Measurements from ENCODE around the gene STX5. TPM values are rescaled to one million over a fixed set of nuclear protein-coding genes. Genes with fewer than 3 reads are reported as not detected.

The STX5 gene
- total and polyA plus RNA-seq, 9 of the 15 experiments (the other 6 are each of a cell fraction or from before 2014, with no cell fraction given): 2.8 to 28.6 (median 23.7) TPM

- TF ChIP-seq, protein P1, sequence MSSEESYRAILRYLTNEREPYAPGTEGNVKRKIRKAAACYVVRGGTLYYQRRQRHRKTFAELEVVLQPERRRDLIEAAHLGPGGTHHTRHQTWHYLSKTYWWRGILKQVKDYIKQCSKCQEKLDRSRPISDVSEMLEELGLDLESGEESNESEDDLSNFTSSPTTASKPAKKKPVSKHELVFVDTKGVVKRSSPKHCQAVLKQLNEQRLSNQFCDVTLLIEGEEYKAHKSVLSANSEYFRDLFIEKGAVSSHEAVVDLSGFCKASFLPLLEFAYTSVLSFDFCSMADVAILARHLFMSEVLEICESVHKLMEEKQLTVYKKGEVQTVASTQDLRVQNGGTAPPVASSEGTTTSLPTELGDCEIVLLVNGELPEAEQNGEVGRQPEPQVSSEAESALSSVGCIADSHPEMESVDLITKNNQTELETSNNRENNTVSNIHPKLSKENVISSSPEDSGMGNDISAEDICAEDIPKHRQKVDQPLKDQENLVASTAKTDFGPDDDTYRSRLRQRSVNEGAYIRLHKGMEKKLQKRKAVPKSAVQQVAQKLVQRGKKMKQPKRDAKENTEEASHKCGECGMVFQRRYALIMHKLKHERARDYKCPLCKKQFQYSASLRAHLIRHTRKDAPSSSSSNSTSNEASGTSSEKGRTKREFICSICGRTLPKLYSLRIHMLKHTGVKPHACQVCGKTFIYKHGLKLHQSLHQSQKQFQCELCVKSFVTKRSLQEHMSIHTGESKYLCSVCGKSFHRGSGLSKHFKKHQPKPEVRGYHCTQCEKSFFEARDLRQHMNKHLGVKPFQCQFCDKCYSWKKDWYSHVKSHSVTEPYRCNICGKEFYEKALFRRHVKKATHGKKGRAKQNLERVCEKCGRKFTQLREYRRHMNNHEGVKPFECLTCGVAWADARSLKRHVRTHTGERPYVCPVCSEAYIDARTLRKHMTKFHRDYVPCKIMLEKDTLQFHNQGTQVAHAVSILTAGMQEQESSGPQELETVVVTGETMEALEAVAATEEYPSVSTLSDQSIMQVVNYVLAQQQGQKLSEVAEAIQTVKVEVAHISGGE (CRISPR knock-in tag; IDR thresholded peaks at IDR 0.05): no peak
- TF ChIP-seq ZNF583 (CRISPR knock-in tag; IDR thresholded peaks at IDR 0.05): no peak
- no peak for TF ChIP-seq ZNF124 (CRISPR knock-in tag; IDR thresholded peaks at IDR 0.05)
- 0 out of 2 replicates have a peak, but pooled peaks have one; percentile 34 for TF ChIP-seq ARID3B (CRISPR knock-in tag; IDR thresholded peaks at IDR 0.05; ENCODE audit: borderline replicate concordance)
- TF ChIP-seq, protein P2, sequence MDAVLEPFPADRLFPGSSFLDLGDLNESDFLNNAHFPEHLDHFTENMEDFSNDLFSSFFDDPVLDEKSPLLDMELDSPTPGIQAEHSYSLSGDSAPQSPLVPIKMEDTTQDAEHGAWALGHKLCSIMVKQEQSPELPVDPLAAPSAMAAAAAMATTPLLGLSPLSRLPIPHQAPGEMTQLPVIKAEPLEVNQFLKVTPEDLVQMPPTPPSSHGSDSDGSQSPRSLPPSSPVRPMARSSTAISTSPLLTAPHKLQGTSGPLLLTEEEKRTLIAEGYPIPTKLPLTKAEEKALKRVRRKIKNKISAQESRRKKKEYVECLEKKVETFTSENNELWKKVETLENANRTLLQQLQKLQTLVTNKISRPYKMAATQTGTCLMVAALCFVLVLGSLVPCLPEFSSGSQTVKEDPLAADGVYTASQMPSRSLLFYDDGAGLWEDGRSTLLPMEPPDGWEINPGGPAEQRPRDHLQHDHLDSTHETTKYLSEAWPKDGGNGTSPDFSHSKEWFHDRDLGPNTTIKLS (IDR thresholded peaks at IDR 0.05; ENCODE audit: borderline replicate concordance, low read depth): peak; percentile 87
- peak; percentile 46; the same call in 1 of the 2 replicates for TF ChIP-seq ARID1B (IDR thresholded peaks at IDR 0.05)
- peak; percentile 71; the same call in 1 of the 2 replicates for TF ChIP-seq MECOM (CRISPR knock-in tag; IDR thresholded peaks at IDR 0.05)
- TF ChIP-seq LEF1 (IDR thresholded peaks at IDR 0.05): no peak
- TF ChIP-seq MYC (IDR thresholded peaks at IDR 0.05; ENCODE audit: low read depth, low read length): peak; percentile 100
- peak; percentile 87 for TF ChIP-seq MYC (CRISPR knock-in tag; IDR thresholded peaks at IDR 0.05; ENCODE audit: borderline replicate concordance, low read depth)
- no peak; the same call in 1 of the 2 replicates for TF ChIP-seq ZNF551 (CRISPR knock-in tag; IDR thresholded peaks at IDR 0.05)
- no peak for TF ChIP-seq NFXL1 (CRISPR knock-in tag; IDR thresholded peaks at IDR 0.05)
- no peak for TF ChIP-seq ASH1L (IDR thresholded peaks at IDR 0.05; ENCODE audit: borderline replicate concordance, low read depth, partially characterized antibody)
- TF ChIP-seq ELF2 (CRISPR knock-in tag; IDR thresholded peaks at IDR 0.05): no peak
- TF ChIP-seq ZKSCAN1 (IDR thresholded peaks at IDR 0.05; ENCODE audit: low read depth, low read length): no peak; the same call in 1 of the 2 replicates
- peak; percentile 20; the same call in 1 of the 2 replicates for TF ChIP-seq RFX5 (IDR thresholded peaks at IDR 0.05; ENCODE audit: low read depth, low read length)
- peak; percentile 90 for TF ChIP-seq CREM (IDR thresholded peaks at IDR 0.05; ENCODE audit: low read depth)
- no peak for TF ChIP-seq FOS (IDR thresholded peaks at IDR 0.05; ENCODE audit: extremely low read depth, insufficient read length)
- TF ChIP-seq, protein P3, sequence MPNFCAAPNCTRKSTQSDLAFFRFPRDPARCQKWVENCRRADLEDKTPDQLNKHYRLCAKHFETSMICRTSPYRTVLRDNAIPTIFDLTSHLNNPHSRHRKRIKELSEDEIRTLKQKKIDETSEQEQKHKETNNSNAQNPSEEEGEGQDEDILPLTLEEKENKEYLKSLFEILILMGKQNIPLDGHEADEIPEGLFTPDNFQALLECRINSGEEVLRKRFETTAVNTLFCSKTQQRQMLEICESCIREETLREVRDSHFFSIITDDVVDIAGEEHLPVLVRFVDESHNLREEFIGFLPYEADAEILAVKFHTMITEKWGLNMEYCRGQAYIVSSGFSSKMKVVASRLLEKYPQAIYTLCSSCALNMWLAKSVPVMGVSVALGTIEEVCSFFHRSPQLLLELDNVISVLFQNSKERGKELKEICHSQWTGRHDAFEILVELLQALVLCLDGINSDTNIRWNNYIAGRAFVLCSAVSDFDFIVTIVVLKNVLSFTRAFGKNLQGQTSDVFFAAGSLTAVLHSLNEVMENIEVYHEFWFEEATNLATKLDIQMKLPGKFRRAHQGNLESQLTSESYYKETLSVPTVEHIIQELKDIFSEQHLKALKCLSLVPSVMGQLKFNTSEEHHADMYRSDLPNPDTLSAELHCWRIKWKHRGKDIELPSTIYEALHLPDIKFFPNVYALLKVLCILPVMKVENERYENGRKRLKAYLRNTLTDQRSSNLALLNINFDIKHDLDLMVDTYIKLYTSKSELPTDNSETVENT (CRISPR knock-in tag; IDR thresholded peaks at IDR 0.05): peak; percentile 89
- TF ChIP-seq ZNF507 (tag; conservative IDR thresholded peaks at IDR 0.05): no peak
Observed at GRCh38 chr11:62855571-62856332, 23.9 kb upstream of the STX5 start (continued).

Data from K562 (cell line).